GM12891 (cell line): ENCODE measurements around the gene CYSRT1.

Experiments used
- POLR2A ChIP-seq: IDR thresholded peaks from 2 replicates; pipeline ENCODE4 v1.6.1; 2011; ENCODE audit warnings: low read depth, low read length, control low read depth
- POLR2AphosphoS5 ChIP-seq: IDR thresholded peaks from 2 replicates; pipeline ENCODE4 v1.6.1; 2011; ENCODE audit warnings: low read depth, low read length, control low read depth
- SPI1 ChIP-seq: IDR thresholded peaks from 2 replicates; pipeline ENCODE4 v1.6.1; 2011; ENCODE audit warnings: low read depth, low read length, control low read depth
- TAF1 ChIP-seq: IDR thresholded peaks from 2 replicates; pipeline ENCODE4 v1.6.1; 2011; ENCODE audit warnings: low read depth, low read length, control low read depth

- TF ChIP-seq POLR2A (no peak), POLR2AphosphoS5 (no peak), SPI1 (no peak), TAF1 (no peak)
Observed at GRCh38 chr9:137182836-137183235, 42.1 kb upstream of the CYSRT1 start.
